Measurements from ENCODE around the gene EHMT1. TPM values are rescaled to one million over a fixed set of nuclear protein-coding genes. Genes with fewer than 3 reads are reported as not detected.
A peak's percentile ranks its signal among the peaks of the same experiment; 100 is the strongest.

EHMT1 gene
- total and polyA plus RNA-seq, 2 of the 8 experiments (the other 6 are each of a cell fraction or from before 2014, with no cell fraction given): 95.7 to 163 TPM

- H3K79me1 ChIP-seq (ENCODE audit: low read depth, low read length): peaks cover 6% of the 10 kb centered on the region; the same call in 1 of the 2 replicates
- WGBS, 2 experiments (ENCODE audit: extremely low coverage in 1 of 2, insufficient coverage in 1 of 2, insufficient read length in 1 of 2, insufficient replicate concordance in 2 of 2, low coverage in 1 of 2, low lambda C conversion rate in 2 of 2, missing lambda C conversion rate in 1 of 2): 92% methylated on average over 16 of the region's 18 CpGs; no CpG with 5 or more reads in 1 of the 2 experiments
- H3K79me2 ChIP-seq (ENCODE audit: control insufficient read depth in 1 of 2, insufficient read depth in 2 of 2, low read length in 2 of 2): peaks cover 0 to 21% of the 10 kb centered on the region in 2 experiments; a peak in 1 of 4 replicates
- FAIRE-seq (no peak), DNase-seq (ENCODE audit: low read depth in 1 of 2, low spot score in 2 of 2) (no peak)
- no peaks in the 10 kb centered on the region for H3K9me3 ChIP-seq (ENCODE audit: insufficient read depth in 2 of 2, low read depth in 1 of 2, low read length in 1 of 2)
- CTCF ChIA-PET (ENCODE audit: partially characterized antibody): no interaction called here
- peaks cover 2 to 12% of the 10 kb centered on the region in 2 experiments for H4K20me1 ChIP-seq (replicated peaks in 1 of 2; ENCODE audit: control insufficient read depth in 1 of 2, insufficient read depth in 2 of 2, low read length in 2 of 2)
- no peak overlapping the region for H4K91ac ChIP-seq (replicated peaks; ENCODE audit: insufficient read length, low read length)
- H2AFZ ChIP-seq (ENCODE audit: low read length): no peak overlapping the region
- no peak overlapping the region for H3K4me3 ChIP-seq (ENCODE audit: extremely low read depth in 1 of 4, insufficient read depth in 2 of 4, low read depth in 3 of 4, low read length in 4 of 4)
- no peak overlapping the region for H2BK20ac ChIP-seq (ENCODE audit: low read length)
- H3K27ac ChIP-seq (ENCODE audit: low read depth, low read length): no peak overlapping the region
- peaks cover 5 to 26% (median 19%) of the 10 kb centered on the region in 4 experiments for H3K36me3 ChIP-seq (ENCODE audit: control insufficient read depth in 2 of 4, insufficient read depth in 4 of 4, low read length in 3 of 4)
- H3K4me2 ChIP-seq (ENCODE audit: insufficient read depth in 1 of 2, low read depth in 2 of 2, low read length in 2 of 2): no peak overlapping the region
- H3K27me3 ChIP-seq (replicated peaks in 1 of 4; ENCODE audit: control insufficient read depth in 3 of 4, extremely low read depth in 1 of 4, insufficient read depth in 3 of 4, low read length in 3 of 4): no peaks in the 10 kb centered on the region
- POLR2A ChIA-PET (ENCODE audit: partially characterized antibody): no interaction called here
- H3K4ac ChIP-seq (replicated peaks; ENCODE audit: insufficient read length, low read depth, low read length): no peak overlapping the region
- no peak overlapping the region for H2BK15ac ChIP-seq (ENCODE audit: low read length)
- peaks cover 3% of the 10 kb centered on the region; the same call in 1 of the 2 replicates for H3K23me2 ChIP-seq (ENCODE audit: low read depth, low read length)
- no peak overlapping the region for H4K5ac ChIP-seq (ENCODE audit: insufficient read length, low read depth, low read length)
- H3K56ac ChIP-seq (replicated peaks; ENCODE audit: insufficient read length, low read depth, low read length): no peak overlapping the region
- H3K14ac ChIP-seq (ENCODE audit: insufficient read length): no peak overlapping the region
- peak overlapping the region; percentile 60; the same call in 1 of the 2 replicates for H4K8ac ChIP-seq (ENCODE audit: extremely low read depth, insufficient read depth, low read length)
- H3K4me1 ChIP-seq (replicated peaks in 1 of 4; ENCODE audit: control insufficient read depth in 3 of 4, insufficient read depth in 4 of 4, low read length in 3 of 4): peaks cover 4 to 13% (median 8%) of the 10 kb centered on the region in 4 experiments; a peak in 5 of 7 replicates
- no peak overlapping the region for H2BK12ac ChIP-seq (ENCODE audit: low read depth, low read length)
- H2AK5ac ChIP-seq (ENCODE audit: low read depth, low read length): no peak overlapping the region
- H2BK5ac ChIP-seq (ENCODE audit: low read depth, low read length): no peak overlapping the region
- H3K9ac ChIP-seq (replicated peaks in 1 of 4; ENCODE audit: extremely low read depth in 1 of 4, low read depth in 3 of 4, low read length in 3 of 4): 0 out of 7 replicates have a peak overlapping the region, but pooled peaks of 1 of the 4 experiments have one; percentile 17
- no peak overlapping the region for H3K23ac ChIP-seq (ENCODE audit: insufficient read length)
- H3K18ac ChIP-seq (ENCODE audit: extremely low read depth, low read length): no peak overlapping the region; the same call in 1 of the 2 replicates
- H2BK120ac ChIP-seq (replicated peaks; ENCODE audit: low read depth, low read length): no peak overlapping the region
- TF ChIP-seq RFX5 (IDR thresholded peaks at IDR 0.05; ENCODE audit: borderline replicate concordance, low read depth, low read length): no peak
These were observed 169.1 kb downstream of the EHMT1 start for GRCh38 chr9:137787786-137788505.

Data from H1 (cell line).